HG03439 (cell line): ENCODE measurements around the gene ARAF.

Source experiments
- ATAC-seq: cut with Tn5 transposase; IDR thresholded peaks from one replicate; pipeline ENCODE4 v1.9.1; 2021; ENCODE audit warnings: mild to moderate bottlenecking, moderate library complexity; ENCODE audit not compliant: unreplicated experiment

ARAF gene

DNA sequence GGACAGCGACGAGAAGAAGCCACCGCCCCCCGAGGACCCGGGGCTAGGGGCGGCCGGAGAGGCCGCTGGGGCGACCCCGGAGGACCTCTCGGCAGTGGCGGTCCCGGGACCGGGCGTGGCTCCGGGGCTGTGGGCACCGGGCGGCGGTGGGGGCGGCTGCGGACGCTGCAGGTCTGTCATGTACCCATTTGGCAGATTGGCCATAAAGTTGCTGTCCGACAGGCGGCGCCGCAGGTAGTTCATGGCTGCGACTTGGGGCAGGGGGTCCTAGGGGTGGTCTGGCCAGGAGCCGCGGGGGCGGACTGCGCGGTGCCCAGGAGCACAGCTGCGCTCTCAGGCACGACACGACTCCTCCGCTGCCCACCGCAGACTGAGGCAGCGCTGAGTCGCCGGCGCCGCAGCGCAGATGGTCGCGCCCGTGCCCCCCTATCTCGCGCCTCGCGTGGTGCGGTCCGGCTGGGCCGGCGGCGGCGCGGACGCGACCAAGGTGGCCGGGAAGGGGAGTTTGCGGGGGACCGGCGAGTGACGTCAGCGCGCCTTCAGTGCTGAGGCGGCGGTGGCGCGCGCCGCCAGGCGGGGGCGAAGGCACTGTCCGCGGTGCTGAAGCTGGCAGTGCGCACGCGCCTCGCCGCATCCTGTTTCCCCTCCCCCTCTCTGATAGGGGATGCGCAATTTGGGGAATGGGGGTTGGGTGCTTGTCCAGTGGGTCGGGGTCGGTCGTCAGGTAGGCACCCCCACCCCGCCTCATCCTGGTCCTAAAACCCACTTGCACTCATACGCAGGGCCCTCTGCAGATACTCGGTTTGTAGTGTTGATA, 58.7 kb downstream of the ARAF start, which contains the start of gene SYN1:
SYN1 (minus strand) TSS at position 372 of the 817 bp plus-strand sequence; CDS start at position 243, 129 bp downstream.
- peak; percentile 71 for ATAC-seq

DNA sequence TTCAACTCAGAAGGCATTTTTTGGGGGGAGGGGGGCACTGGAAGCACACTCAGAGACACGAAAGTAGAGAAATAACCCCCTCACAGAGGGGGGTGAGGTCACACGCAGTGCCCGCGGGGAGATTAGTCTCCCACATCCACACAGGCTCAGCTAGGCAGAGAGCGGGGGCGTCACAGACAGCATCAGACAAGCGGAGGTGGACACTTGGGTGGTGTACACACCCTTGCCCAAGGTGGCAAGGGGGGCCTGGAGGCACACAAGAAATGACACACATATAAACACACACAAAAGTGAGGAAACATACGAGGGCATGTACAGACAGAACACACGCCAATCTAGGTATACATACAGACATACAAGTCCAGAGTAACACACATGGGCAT, 59.3 kb downstream of the ARAF start:
- ATAC-seq = no peak
